Measurements from ENCODE around the gene SERHL2. TPM values are rescaled to one million over a fixed set of nuclear protein-coding genes. Genes with fewer than 3 reads are reported as not detected.

Gene SERHL2
- total RNA-seq, 4 donors from 2014 or later: 3.3 to 14.2 (median 10.8) TPM

DNA sequence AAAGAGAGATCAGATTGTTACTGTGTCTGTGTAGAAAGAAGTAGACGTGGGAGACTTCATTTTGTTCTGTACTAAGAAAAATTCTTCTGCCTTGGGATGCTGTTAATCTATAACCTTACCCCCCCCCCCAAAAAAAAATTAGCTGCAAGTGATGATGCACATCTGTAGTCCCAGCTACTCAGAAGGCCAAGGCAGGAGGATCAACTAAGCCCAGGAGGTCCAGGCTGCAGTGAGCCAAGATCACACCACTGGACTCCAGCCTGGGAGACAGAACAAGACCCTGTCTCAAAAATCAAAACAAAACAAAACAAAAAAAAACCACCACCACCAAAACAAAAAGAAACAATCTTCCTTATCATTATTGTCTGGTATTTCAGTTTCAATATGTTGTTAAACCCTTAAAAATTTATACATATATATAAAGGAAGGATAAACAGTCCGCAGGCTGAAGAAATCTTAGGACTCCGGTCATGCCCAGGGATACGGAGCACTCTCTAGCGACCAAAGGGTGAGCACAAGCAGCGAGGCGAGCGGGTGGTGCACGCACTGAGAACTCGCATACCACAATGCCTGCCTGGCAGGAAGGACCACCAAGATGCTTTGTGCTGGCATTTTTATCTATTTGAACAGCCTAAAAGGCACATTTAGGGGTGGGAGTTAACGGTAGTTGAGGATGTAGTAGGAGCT, 54.5 kb downstream of the SERHL2 start:
- Histone ChIP-seq H3K27ac (peak overlapping the region in 3 of 4 donors; percentile 52 to 75 (median 75)), H3K9me3 (no peaks in the 10 kb centered on the region), H3K27me3 (no peaks in the 10 kb centered on the region), H3K4me1 (peaks cover 0 to 88% (median 46%) of the 10 kb centered on the region in 4 donors), H3K4me3 (peak overlapping the region in 1 of 4 donors; percentile 23), H3K36me3 (peaks cover 0 to 16% (median 6%) of the 10 kb centered on the region in 3 donors)
- DNase-seq (ENCODE audit: low spot score in 2 of 2): no peak
- 47 to 68% methylated on average over 11 of the region's 11 CpGs for WGBS, 2 donors
- TF ChIP-seq EP300 (IDR thresholded peaks at IDR 0.05) (no peak), CTCF (IDR thresholded peaks at IDR 0.05) (no peak), POLR2A (IDR thresholded peaks at IDR 0.05) (no peak)

DNA sequence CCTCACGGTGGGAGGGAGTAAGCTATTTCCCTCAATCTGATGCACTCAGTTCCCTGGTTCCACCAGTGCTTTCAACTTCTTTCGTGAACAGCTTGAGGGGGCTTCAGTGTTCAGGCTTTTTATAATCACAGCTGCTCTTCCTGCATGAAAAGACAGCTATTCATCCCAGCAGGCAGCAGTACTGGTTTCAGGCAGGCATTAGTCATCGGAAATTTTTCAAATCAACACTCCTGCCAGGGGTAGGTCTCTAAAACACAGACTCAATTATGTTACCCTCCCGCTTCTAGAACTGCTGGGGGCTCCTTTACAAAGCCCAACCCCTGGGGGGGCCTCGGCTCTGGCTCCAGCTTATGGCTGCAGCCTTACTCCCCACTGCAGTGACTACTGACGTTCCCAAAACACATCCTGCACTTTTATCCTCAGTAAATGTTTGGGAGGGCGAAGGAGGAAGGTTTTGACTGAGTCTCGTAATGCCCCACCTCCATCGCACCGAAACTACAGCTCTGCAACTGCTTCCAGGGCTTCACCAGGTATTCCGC, 55.1 kb downstream of the SERHL2 start:
- TF ChIP-seq CTCF (IDR thresholded peaks at IDR 0.05) (no peak), POLR2A (IDR thresholded peaks at IDR 0.05) (no peak), EP300 (IDR thresholded peaks at IDR 0.05) (no peak)
- Histone ChIP-seq H3K4me3 (peak overlapping the region in 1 of 4 donors; percentile 23), H3K27ac (peak overlapping the region in 3 of 4 donors; percentile 52 to 75 (median 75)), H3K27me3 (no peaks in the 10 kb centered on the region), H3K9me3 (no peaks in the 10 kb centered on the region), H3K36me3 (peaks cover 0 to 16% (median 6%) of the 10 kb centered on the region in 3 donors), H3K4me1 (peaks cover 0 to 90% (median 49%) of the 10 kb centered on the region in 4 donors)
- WGBS, 2 donors: 18 to 34% methylated on average over 11 of the region's 11 CpGs
- DNase-seq (ENCODE audit: low spot score in 2 of 2): no peak

GRCh38 chr22:42610186-42610585, 56.4 kb downstream of the SERHL2 start:
- Histone ChIP-seq H3K4me1 (peaks cover 0 to 78% (median 44%) of the 10 kb centered on the region in 4 donors), H3K27ac (peak overlapping the region in 3 of 4 donors; percentile 22 to 75 (median 75)), H3K9me3 (no peaks in the 10 kb centered on the region), H3K36me3 (peaks cover 0 to 16% (median 5%) of the 10 kb centered on the region in 3 donors), H3K27me3 (no peaks in the 10 kb centered on the region), H3K4me3 (no peak overlapping the region)
- WGBS, 2 donors: 17 to 67% methylated on average over 2 to 5 of the region's 5 CpGs
- no peak for DNase-seq (ENCODE audit: low spot score in 2 of 2)
- TF ChIP-seq POLR2A (IDR thresholded peaks at IDR 0.05): no peak
- TF ChIP-seq EP300 (IDR thresholded peaks at IDR 0.05): no peak
- TF ChIP-seq CTCF (IDR thresholded peaks at IDR 0.05): no peak

GRCh38 chr22:42611051-42611450, 57.3 kb downstream of the SERHL2 start:
- WGBS, 2 donors: 73 to 75% methylated on average over 1 of the region's 1 CpG
- Histone ChIP-seq H3K4me3 (no peak overlapping the region), H3K4me1 (peaks cover 0 to 83% (median 51%) of the 10 kb centered on the region in 4 donors), H3K27me3 (no peaks in the 10 kb centered on the region), H3K27ac (peak overlapping the region in 1 of 4 donors; percentile 75), H3K36me3 (peaks cover 0 to 8% (median 0%) of the 10 kb centered on the region in 3 donors), H3K9me3 (no peaks in the 10 kb centered on the region)
- TF ChIP-seq POLR2A (IDR thresholded peaks at IDR 0.05) (no peak), EP300 (IDR thresholded peaks at IDR 0.05) (no peak), CTCF (IDR thresholded peaks at IDR 0.05) (no peak)
- DNase-seq (ENCODE audit: low spot score in 2 of 2): no peak

GRCh38 chr22:42612336-42612735, 58.6 kb downstream of the SERHL2 start:
- H3K4me1 ChIP-seq: peaks cover 0 to 84% (median 55%) of the 10 kb centered on the region in 4 donors
- H3K27ac ChIP-seq: peak overlapping the region in 2 of 4 donors; percentile 22 to 99

More at GRCh38 chr22:42612336-42612735, 58.6 kb downstream of the SERHL2 start:
- TF ChIP-seq CTCF (IDR thresholded peaks at IDR 0.05): no peak
- no peak for TF ChIP-seq POLR2A (IDR thresholded peaks at IDR 0.05)
- TF ChIP-seq EP300 (IDR thresholded peaks at IDR 0.05): no peak
- H3K27me3 ChIP-seq: no peaks in the 10 kb centered on the region
- 71 to 74% methylated on average over 11 of the region's 11 CpGs for WGBS, 2 donors
- no peak for DNase-seq (ENCODE audit: low spot score in 2 of 2)
- no peaks in the 10 kb centered on the region for H3K9me3 ChIP-seq
- H3K36me3 ChIP-seq: peaks cover 0 to 6% (median 0%) of the 10 kb centered on the region in 3 donors
- H3K4me3 ChIP-seq: peak overlapping the region in 1 of 4 donors; percentile 84

Measured in tibial nerve (tissue), 4 donors.